Testis (tissue), 2 donors: ENCODE results near the gene NRXN3.

Source experiments
- POLR2A ChIP-seq: fragments of 450-650 bp; IDR thresholded peaks from one replicate; pipeline ENCODE4 v1.6.1; 2017; ENCODE audit warnings: antibody characterized with exemption, mild to moderate bottlenecking, moderate library complexity
- TF ChIP-seq, protein P1 (sequence below), 3 experiments: fragments of 450-650 bp in 2 of 3; fragments of 200-600 bp in 1 of 3; sonication (generic) in 1 of 3; IDR thresholded peaks; one replicate each; pipeline ENCODE4 v1.5.1; 2016 to 2019; ENCODE audit warnings: antibody characterized with exemption in 3 of 3, mild to moderate bottlenecking in 2 of 3, moderate library complexity in 1 of 3

DNA sequence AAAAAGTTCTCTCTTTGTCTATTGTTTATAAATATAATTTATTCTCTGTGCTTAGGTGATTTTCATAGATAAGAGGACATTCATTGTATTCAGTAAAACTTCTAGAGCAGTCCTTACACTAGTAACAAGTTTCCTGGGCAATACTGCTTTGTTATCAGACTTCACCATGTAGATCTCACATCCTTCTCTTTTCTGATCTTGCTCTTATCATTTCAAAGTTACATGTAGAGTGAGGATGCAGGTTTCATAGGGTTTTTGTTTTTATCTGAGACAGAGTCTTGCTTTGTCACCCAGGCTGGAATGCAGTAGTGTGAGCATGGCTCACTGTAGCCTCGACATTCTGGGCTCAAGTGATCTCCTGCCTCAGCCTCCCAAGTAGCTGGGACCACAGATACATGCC is 1251.6 kb downstream of the NRXN3 start:
- TF ChIP-seq, protein P1, sequence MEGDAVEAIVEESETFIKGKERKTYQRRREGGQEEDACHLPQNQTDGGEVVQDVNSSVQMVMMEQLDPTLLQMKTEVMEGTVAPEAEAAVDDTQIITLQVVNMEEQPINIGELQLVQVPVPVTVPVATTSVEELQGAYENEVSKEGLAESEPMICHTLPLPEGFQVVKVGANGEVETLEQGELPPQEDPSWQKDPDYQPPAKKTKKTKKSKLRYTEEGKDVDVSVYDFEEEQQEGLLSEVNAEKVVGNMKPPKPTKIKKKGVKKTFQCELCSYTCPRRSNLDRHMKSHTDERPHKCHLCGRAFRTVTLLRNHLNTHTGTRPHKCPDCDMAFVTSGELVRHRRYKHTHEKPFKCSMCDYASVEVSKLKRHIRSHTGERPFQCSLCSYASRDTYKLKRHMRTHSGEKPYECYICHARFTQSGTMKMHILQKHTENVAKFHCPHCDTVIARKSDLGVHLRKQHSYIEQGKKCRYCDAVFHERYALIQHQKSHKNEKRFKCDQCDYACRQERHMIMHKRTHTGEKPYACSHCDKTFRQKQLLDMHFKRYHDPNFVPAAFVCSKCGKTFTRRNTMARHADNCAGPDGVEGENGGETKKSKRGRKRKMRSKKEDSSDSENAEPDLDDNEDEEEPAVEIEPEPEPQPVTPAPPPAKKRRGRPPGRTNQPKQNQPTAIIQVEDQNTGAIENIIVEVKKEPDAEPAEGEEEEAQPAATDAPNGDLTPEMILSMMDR (IDR thresholded peaks at IDR 0.05) = no peak
- TF ChIP-seq POLR2A = no peak
